Right lobe of liver (tissue), 6 donors: ENCODE results near the gene EMX2. TPM values are rescaled to one million over a fixed set of nuclear protein-coding genes. Genes with fewer than 3 reads are reported as not detected.

ENCODE experiments used
- ATAC-seq, 4 donors: fragments of 200-7000 bp; cut with Tn5 transposase; one replicate each; pipeline ENCODE4 v1.9.1; 2020; ENCODE audit warnings: mild to moderate bottlenecking in 4 of 4, moderate library complexity in 4 of 4
- DNase-seq, 3 donors: peaks; one replicate each; pipeline ENCODE4 v3.0.0-alpha.2; 2020
- H3K27ac ChIP-seq, 3 donors: fragments of 200-600 bp; one replicate each; pipeline ENCODE4 v1.8.0; 2022
- H3K27me3 ChIP-seq, 2 donors: fragments of 200-600 bp; one replicate each; pipeline ENCODE4 v1.8.0; 2022
- H3K36me3 ChIP-seq, 4 donors: fragments of 200-600 bp; sonication (generic) in 1 of 4; one replicate each; pipeline versions ENCODE4 v1.5.1 to v1.8.0; 2017 to 2022; ENCODE audit warnings: control low read depth in 1 of 4
- H3K4me1 ChIP-seq, 4 donors: fragments of 200-600 bp; sonication (generic) in 1 of 4; one replicate each; pipeline versions ENCODE4 v1.5.1 to v1.8.0; 2017 to 2022; ENCODE audit warnings: control low read depth in 1 of 4
- H3K4me3 ChIP-seq, 3 donors: fragments of 200-600 bp; one replicate each; pipeline ENCODE4 v1.8.0; 2022
- H3K9me3 ChIP-seq, 4 donors: fragments of 200-600 bp; sonication (generic) in 1 of 4; one replicate each; pipeline versions ENCODE4 v1.5.1 to v1.8.0; 2017 to 2022; ENCODE audit warnings: control low read depth in 1 of 4
- POLR2A ChIP-seq: fragments of 450-650 bp; IDR thresholded peaks from one replicate; pipeline ENCODE4 v1.6.1; 2017; ENCODE audit warnings: antibody characterized with exemption, mild to moderate bottlenecking
- WGBS: methylation state at CpG from one replicate; pipeline ENCODE4 v1.1.6; 2018; ENCODE audit warnings: low coverage, low lambda C conversion rate; ENCODE audit not compliant: insufficient coverage; ENCODE audit errors: missing lambda C conversion rate; 5-methylcytosine and 5-hydroxymethylcytosine counted together
- intact Hi-C, 2 donors: fragments of 100-400 bp; cut with DNase I; formaldehyde crosslinking; loops; one replicate each; pipeline versions ENCODE4 v1.11.2 to v1.14.1; 2022
- total RNA-seq, 6 experiments: library from RNA; depleted of rRNA in 2 of 6; stranded (reverse); fragments of >200 nt in 2 of 6; fragmentation: NEBNext Ultra II Directional in 3 of 6; extraction: Animal tissue kit (Norgen Biotek cat#: 25700) in 3 of 6; gene quantifications; one replicate each; pipeline versions ENCODE4 v1.1.0 to v1.2.4, GENCODE V29; 2016 to 2023
- TF ChIP-seq, protein P1 (sequence below), 4 donors: fragments of 200-600 bp in 3 of 4; fragments of 450-650 bp in 1 of 4; IDR thresholded peaks; one replicate each; pipeline versions ENCODE4 v1.5.1 to v1.8.0; 2016 to 2022; ENCODE audit warnings: antibody characterized with exemption in 4 of 4, mild to moderate bottlenecking in 2 of 4
- donor health status: DM: no; HTN: yes; CAD: no.
- donor health status: DM: no; HTN: no; CAD: no.
- donor health status: DM: no; HTN: no; CAD: no.
- donor health status: DM: no; HTN: yes; CAD: no.
- donor health status: DM: no; HTN: yes; CAD: no.

Gene EMX2
- total RNA-seq, 6 experiments from 2014 or later, result not detected

DNA sequence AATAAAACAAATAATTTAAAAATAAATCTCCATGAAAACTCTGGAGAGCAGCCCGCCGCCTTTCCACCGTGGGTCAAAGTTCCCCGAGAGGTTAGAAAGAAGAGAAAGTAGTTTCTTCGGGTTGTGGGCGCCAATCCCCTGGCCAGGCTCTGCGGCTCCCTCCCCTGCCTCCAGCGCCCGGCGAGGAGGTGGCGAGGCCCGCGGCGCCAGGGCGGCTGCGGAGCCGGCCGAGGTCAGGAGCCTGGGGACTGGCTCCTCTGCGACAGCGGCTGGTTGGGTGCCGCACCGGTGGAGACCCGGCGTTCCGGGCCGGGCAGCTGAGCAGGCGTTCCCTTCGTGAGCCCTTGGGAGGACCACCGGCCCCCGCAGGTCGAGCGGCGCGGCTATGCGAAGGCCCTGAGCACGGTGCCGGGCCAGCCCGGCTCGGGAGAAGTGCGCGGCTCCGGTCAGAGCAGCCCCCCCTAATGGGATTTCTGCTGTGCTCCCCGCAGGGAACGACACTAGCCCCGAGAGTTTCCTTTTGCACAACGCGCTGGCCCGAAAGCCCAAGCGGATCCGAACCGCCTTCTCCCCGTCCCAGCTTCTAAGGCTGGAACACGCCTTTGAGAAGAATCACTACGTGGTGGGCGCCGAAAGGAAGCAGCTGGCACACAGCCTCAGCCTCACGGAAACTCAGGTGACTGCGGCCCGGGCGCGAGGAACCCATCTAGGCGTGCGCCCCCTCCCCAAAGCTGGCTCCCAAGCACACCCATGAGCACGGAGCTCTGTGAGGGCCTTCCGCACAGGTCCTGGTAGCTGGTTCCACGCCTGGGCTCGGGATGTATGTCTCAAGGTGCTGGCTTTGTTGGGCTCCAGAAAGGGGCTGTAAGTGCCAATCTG lies 2.8 kb downstream of the EMX2 start:
- H3K27ac ChIP-seq, result no peak overlapping the region
- 3% methylated on average over 27 of the region's 67 CpGs for WGBS
- peak overlapping the region in 1 of 3 donors; percentile 18 for H3K4me3 ChIP-seq
- peaks cover 26 to 62% of the 10 kb centered on the region in 2 donors for H3K27me3 ChIP-seq
- TF ChIP-seq POLR2A, result no peak
- TF ChIP-seq, protein P1, sequence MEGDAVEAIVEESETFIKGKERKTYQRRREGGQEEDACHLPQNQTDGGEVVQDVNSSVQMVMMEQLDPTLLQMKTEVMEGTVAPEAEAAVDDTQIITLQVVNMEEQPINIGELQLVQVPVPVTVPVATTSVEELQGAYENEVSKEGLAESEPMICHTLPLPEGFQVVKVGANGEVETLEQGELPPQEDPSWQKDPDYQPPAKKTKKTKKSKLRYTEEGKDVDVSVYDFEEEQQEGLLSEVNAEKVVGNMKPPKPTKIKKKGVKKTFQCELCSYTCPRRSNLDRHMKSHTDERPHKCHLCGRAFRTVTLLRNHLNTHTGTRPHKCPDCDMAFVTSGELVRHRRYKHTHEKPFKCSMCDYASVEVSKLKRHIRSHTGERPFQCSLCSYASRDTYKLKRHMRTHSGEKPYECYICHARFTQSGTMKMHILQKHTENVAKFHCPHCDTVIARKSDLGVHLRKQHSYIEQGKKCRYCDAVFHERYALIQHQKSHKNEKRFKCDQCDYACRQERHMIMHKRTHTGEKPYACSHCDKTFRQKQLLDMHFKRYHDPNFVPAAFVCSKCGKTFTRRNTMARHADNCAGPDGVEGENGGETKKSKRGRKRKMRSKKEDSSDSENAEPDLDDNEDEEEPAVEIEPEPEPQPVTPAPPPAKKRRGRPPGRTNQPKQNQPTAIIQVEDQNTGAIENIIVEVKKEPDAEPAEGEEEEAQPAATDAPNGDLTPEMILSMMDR (IDR thresholded peaks at IDR 0.05), result no peak
- H3K4me1 ChIP-seq, result peaks cover 0 to 23% (median 13%) of the 10 kb centered on the region in 4 donors
- no peaks in the 10 kb centered on the region for H3K36me3 ChIP-seq
- intact Hi-C loops, result no loop called here
- DNase-seq (no peak), ATAC-seq (peak; percentile 34 to 38 (median 37))
- no peaks in the 10 kb centered on the region for H3K9me3 ChIP-seq

DNA sequence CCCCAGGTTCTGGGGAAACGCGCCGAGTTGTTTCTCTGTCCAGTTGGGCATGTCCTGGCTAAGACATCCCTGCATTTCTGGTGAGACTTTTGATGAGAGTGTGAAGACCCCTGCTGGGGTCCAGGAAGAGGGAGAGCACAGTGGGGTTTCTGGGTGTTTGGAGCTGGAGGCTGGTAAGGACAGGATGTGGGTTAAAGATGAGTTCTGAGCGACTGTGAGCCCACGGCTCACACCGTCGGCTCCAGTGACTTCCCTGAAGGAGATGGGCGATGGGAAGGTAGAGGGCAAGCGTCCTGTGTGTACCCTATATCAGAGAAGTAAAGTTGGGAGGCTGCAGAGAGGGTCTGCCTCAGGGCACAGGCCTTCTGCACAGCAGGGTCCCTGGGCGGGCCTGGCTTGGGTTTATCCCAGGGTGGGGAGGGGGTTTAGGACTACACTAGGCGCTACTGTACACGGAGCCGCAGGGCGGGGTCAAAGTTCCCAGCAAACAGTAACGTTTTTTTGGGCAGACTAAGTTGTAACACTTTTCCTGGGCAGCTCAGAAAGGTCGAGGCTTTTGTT lies 3.6 kb downstream of the EMX2 start:
- Histone ChIP-seq H3K27ac (no peak overlapping the region), H3K4me1 (peaks cover 0 to 23% (median 13%) of the 10 kb centered on the region in 4 donors)
- no peak for DNase-seq

DNA sequence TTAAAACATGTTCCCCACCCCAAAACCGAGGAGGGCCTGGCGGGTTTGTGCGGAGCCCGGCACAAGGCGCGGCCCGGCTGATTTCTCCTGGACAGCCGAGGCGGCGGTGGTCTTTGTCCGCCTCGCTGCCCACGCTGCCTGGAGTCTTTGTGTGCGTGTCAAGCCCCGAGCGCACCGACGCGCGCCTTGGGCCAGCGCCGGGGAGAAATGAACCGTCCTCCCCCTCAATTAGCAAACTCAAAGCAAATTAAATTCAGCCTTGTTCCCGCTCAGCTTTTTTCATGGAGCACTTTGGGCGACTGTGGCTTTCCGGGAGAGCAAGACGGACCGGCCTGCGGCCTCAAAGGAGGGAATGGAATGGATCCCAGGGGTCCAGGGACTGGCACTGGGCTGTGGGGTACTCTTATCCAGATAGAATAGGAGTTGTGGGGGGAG lies 4.1 kb downstream of the EMX2 start:
- DNase-seq (no peak), ATAC-seq (no peak)
- Histone ChIP-seq H3K36me3 (no peaks in the 10 kb centered on the region), H3K4me3 (no peak overlapping the region), H3K9me3 (no peaks in the 10 kb centered on the region), H3K27ac (no peak overlapping the region), H3K27me3 (peaks cover 26 to 68% of the 10 kb centered on the region in 2 donors), H3K4me1 (peaks cover 0 to 23% (median 13%) of the 10 kb centered on the region in 4 donors)
- WGBS, result 10% methylated on average over 9 of the region's 29 CpGs
- intact Hi-C loops, result no loop called here
- TF ChIP-seq, protein P1 (IDR thresholded peaks at IDR 0.05), result no peak
- no peak for TF ChIP-seq POLR2A

More for the DNA sequence above, 3.6 kb downstream of the EMX2 start:
- Histone ChIP-seq H3K9me3 (no peaks in the 10 kb centered on the region), H3K27me3 (peaks cover 26 to 66% of the 10 kb centered on the region in 2 donors), H3K36me3 (no peaks in the 10 kb centered on the region), H3K4me3 (no peak overlapping the region)
- intact Hi-C loops, result no loop called here
- no peak for ATAC-seq
- WGBS, result 2% methylated on average over 9 of the region's 16 CpGs
- no peak for TF ChIP-seq POLR2A
- TF ChIP-seq, protein P1 (IDR thresholded peaks at IDR 0.05), result no peak

DNA sequence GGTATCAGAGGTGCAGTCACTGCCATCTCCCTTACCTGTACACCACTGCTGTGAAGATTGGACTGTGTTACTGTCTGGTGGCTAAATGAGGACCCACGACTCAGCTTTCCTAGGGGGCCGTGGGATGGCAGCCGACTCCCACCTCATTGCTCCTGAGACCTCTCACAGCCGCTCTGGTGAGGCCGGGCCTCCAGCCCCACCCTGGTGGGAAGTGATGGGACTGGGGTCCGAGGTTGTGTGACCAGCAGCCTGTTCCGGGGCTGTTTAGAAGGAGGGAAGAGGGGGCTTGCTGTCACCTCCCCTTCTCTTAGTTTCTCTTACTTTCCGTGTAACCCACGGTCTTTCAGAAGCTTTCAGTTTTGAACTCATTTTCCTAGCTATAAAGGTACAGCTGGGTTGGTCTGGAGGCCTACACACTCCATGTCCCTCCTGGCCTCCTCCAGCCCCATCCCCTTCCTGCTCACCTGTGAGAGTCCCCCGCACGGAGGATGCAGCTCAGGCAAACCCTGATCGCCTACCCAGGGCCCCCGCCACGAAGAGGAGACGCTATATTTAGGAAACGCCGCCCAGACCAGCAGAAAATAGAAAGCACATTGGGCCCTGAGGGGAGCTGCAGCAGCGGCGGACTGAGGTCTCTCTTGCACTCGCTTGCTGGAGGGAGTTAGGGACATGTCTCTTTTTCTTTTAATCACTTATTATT lies 4.6 kb downstream of the EMX2 start:
- Histone ChIP-seq H3K27me3 (peaks cover 23 to 69% of the 10 kb centered on the region in 2 donors), H3K9me3 (no peaks in the 10 kb centered on the region), H3K4me1 (peaks cover 0 to 23% (median 13%) of the 10 kb centered on the region in 4 donors), H3K27ac (no peak overlapping the region), H3K36me3 (no peaks in the 10 kb centered on the region), H3K4me3 (no peak overlapping the region)
- TF ChIP-seq, protein P1 (IDR thresholded peaks at IDR 0.05), result no peak
- TF ChIP-seq POLR2A, result no peak
- no peak for DNase-seq
- ATAC-seq, result no peak
- intact Hi-C loops, result no loop called here
- WGBS, result under 1% methylated on average over 16 of the region's 20 CpGs
